ENCODE results near the gene AGTRAP. TPM values are rescaled to one million over a fixed set of nuclear protein-coding genes. Genes with fewer than 3 reads are reported as not detected.

The AGTRAP gene
- total and polyA plus RNA-seq, 2 of the 8 experiments (the other 6 are each of a cell fraction or from before 2014, with no cell fraction given): 69.7 to 192 TPM

DNA sequence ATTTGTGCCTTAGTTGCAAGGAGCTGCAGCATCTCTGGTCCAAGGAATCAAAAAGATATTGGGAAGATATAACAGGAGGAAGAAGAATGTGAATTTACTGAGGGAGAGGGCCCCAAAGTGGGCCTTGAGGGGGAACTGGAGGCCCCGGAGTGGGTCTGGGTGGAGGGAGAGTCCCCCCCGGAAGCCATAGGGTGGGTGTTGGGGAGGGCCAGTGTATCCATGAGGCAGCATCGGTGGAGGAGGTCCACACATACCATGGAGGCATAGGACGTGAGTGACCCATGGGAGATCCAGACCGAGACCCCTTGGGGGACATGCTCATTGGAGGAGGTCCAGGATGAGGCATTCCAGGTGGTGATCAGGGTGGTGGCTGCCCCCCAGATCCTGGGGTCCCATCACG lies 25.3 kb downstream of the AGTRAP start:
- Histone ChIP-seq H2BK15ac (ENCODE audit: low read length) (no peak overlapping the region), H3K56ac (replicated peaks; ENCODE audit: insufficient read length, low read depth, low read length) (no peak overlapping the region), H3K27ac (ENCODE audit: low read depth, low read length) (no peak overlapping the region), H3K4me1 (replicated peaks in 1 of 4; ENCODE audit: control insufficient read depth in 3 of 4, insufficient read depth in 4 of 4, low read length in 3 of 4) (peaks cover 0 to 16% (median 10%) of the 10 kb centered on the region in 4 experiments; a peak in 6 of 7 replicates), H3K9ac (replicated peaks in 1 of 4; ENCODE audit: extremely low read depth in 1 of 4, low read depth in 3 of 4, low read length in 3 of 4) (no peak overlapping the region), H2BK20ac (ENCODE audit: low read length) (no peak overlapping the region), H2AFZ (ENCODE audit: low read length) (no peak overlapping the region), H3K23ac (ENCODE audit: insufficient read length) (no peak overlapping the region), H4K91ac (replicated peaks; ENCODE audit: insufficient read length, low read length) (no peak overlapping the region), H3K4me3 (ENCODE audit: extremely low read depth in 1 of 4, insufficient read depth in 2 of 4, low read depth in 3 of 4, low read length in 4 of 4) (no peak overlapping the region), H3K27me3 (replicated peaks in 1 of 4; ENCODE audit: control insufficient read depth in 3 of 4, extremely low read depth in 1 of 4, insufficient read depth in 3 of 4, low read length in 3 of 4) (peaks cover 7 to 40% (median 30%) of the 10 kb centered on the region in 4 experiments), H3K14ac (ENCODE audit: insufficient read length) (no peak overlapping the region), H3K4ac (replicated peaks; ENCODE audit: insufficient read length, low read depth, low read length) (no peak overlapping the region), H4K20me1 (replicated peaks in 1 of 2; ENCODE audit: control insufficient read depth in 1 of 2, insufficient read depth in 2 of 2, low read length in 2 of 2) (no peaks in the 10 kb centered on the region), H4K5ac (ENCODE audit: insufficient read length, low read depth, low read length) (no peak overlapping the region), H3K4me2 (ENCODE audit: insufficient read depth in 1 of 2, low read depth in 2 of 2, low read length in 2 of 2) (no peak overlapping the region; a peak in 1 of 4 replicates), H3K79me2 (ENCODE audit: control insufficient read depth in 1 of 2, insufficient read depth in 2 of 2, low read length in 2 of 2) (no peaks in the 10 kb centered on the region), H3K23me2 (ENCODE audit: low read depth, low read length) (peaks cover 3% of the 10 kb centered on the region; the same call in 1 of the 2 replicates), H2BK5ac (ENCODE audit: low read depth, low read length) (no peak overlapping the region), H3K9me3 (ENCODE audit: insufficient read depth in 2 of 2, low read depth in 1 of 2, low read length in 1 of 2) (peaks cover 0 to 5% of the 10 kb centered on the region in 2 experiments; a peak in 1 of 4 replicates), H4K8ac (ENCODE audit: extremely low read depth, insufficient read depth, low read length) (no peak overlapping the region), H2AK5ac (ENCODE audit: low read depth, low read length) (no peak overlapping the region), H3K79me1 (ENCODE audit: low read depth, low read length) (no peaks in the 10 kb centered on the region), H2BK120ac (replicated peaks; ENCODE audit: low read depth, low read length) (no peak overlapping the region), H3K36me3 (ENCODE audit: control insufficient read depth in 2 of 4, insufficient read depth in 4 of 4, low read length in 3 of 4) (no peaks in the 10 kb centered on the region), H3K18ac (ENCODE audit: extremely low read depth, low read length) (no peak overlapping the region), H2BK12ac (ENCODE audit: low read depth, low read length) (no peak overlapping the region)
- CTCF ChIA-PET (ENCODE audit: partially characterized antibody): interaction anchor here (1.1 kb wide), 1 partner anchor 108 kb away, joined by 3 read pairs; no protein-coding TSS in a partner anchor
- no peak for DNase-seq (ENCODE audit: low read depth in 1 of 2, low spot score in 2 of 2)
- no peak for FAIRE-seq
- 80% methylated on average over 4 of the region's 6 CpGs; no CpG with 5 or more reads in 1 of the 2 experiments for WGBS, 2 experiments (ENCODE audit: extremely low coverage in 1 of 2, insufficient coverage in 1 of 2, insufficient read length in 1 of 2, insufficient replicate concordance in 2 of 2, low coverage in 1 of 2, low lambda C conversion rate in 2 of 2, missing lambda C conversion rate in 1 of 2)
- POLR2A ChIA-PET (ENCODE audit: partially characterized antibody): interaction anchor here (1.0 to 1.2 kb wide), 2 partner anchors 10 to 12 kb away, joined by 3 read pairs; no protein-coding TSS in a partner anchor
- TF ChIP-seq KDM1A (IDR thresholded peaks at IDR 0.05; ENCODE audit: borderline replicate concordance, low read length) (no peak), POLR2A (IDR thresholded peaks at IDR 0.05; ENCODE audit: control extremely low read depth in 1 of 2, low read depth in 2 of 2, low read length in 2 of 2) (no peak), MAFK (IDR thresholded peaks at IDR 0.05; ENCODE audit: low read depth, low read length) (no peak), KDM5A (IDR thresholded peaks at IDR 0.05; ENCODE audit: low read length) (no peak), CBX5 (IDR thresholded peaks at IDR 0.05; ENCODE audit: low read depth, low read length) (no peak), ZNF274 (IDR thresholded peaks at IDR 0.05; ENCODE audit: borderline replicate concordance, extremely low read depth, low read length) (no peak), CREB1 (IDR thresholded peaks at IDR 0.05) (no peak), EP300 (IDR thresholded peaks at IDR 0.05; ENCODE audit: borderline replicate concordance in 1 of 2, low read depth in 2 of 2, low read length in 2 of 2) (no peak), CEBPB (IDR thresholded peaks at IDR 0.05; ENCODE audit: low read depth, low read length) (no peak), PHF8 (conservative IDR thresholded peaks at IDR 0.05; ENCODE audit: low read depth, low read length) (no peak), BCL11A (IDR thresholded peaks at IDR 0.05; ENCODE audit: low read depth in 2 of 2, low read length in 2 of 2) (no peak), SAP30 (IDR thresholded peaks at IDR 0.05; ENCODE audit: insufficient read depth, insufficient replicate concordance, low read length) (no peak), SP4 (IDR thresholded peaks at IDR 0.05; ENCODE audit: low read length) (no peak), NANOG (IDR thresholded peaks at IDR 0.05; ENCODE audit: insufficient read depth, low read depth, low read length, poor library complexity, severe bottlenecking) (no peak)
- TF ChIP-seq, protein P1, sequence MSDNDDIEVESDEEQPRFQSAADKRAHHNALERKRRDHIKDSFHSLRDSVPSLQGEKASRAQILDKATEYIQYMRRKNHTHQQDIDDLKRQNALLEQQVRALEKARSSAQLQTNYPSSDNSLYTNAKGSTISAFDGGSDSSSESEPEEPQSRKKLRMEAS (IDR thresholded peaks at IDR 0.05): no peak

Data from H1 (cell line).